NCI-H1092 treated with DMSO at 0.1 percent for 48 hours (cell line): ENCODE results near the gene MAD1L1.

Experiments used
- DNase-seq: peaks from one replicate; lab custom pipeline; 2025; lab: John Stamatoyannopoulos, UW

MAD1L1 gene

DNA sequence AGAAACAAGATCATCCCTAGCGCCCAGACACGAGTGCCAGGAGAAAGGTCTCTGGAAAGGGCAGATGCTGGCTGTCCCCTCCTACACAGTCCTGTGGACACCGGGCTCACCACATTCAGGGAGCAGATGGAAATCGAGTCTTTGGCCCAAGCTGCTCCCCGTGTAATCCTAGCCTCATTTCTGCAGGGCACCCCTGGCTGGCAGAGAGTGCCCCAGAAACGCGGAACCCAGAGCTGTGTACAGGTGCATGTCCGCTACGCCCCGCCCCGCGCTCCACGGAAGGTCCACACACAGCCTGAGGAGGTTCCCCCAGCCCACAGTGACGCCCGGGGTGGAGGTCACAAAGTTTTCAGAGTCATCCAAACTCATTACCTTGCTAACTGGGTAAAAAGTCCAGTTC, 202.8 kb downstream of the MAD1L1 start:
- no peak for DNase-seq

DNA sequence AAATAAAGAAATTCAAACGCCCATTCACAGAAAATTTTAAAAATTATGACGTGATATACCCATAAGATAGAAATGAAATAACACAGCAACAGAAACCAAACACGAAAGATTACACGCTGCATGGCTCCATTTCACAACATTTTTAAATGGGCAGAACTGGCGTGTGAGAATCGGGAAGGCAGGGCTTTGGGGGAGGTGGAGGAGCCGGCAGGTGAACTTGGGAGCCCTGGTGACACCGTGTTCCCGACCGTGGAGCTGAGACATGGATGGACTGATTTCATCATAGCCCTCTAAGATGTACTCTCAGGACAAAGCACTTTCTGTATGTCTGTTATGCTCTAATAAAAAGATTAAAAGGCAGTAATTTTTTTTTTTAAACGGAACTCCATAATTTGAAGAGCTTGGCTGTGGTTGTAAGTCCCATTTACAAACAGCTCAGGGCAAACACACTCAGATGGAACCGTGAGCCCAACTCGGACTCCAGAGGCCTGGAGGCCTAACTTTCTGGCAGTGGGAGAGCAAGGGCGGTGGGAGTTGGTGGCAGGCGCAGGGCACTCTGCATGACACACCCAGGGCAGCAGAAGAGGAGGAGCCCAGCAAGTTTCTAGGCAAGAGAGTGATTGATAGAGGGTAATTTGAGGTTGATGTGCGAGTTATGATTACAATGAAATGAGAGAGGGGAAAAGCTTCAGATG, 203.4 kb downstream of the MAD1L1 start:
- DNase-seq: no peak

DNA sequence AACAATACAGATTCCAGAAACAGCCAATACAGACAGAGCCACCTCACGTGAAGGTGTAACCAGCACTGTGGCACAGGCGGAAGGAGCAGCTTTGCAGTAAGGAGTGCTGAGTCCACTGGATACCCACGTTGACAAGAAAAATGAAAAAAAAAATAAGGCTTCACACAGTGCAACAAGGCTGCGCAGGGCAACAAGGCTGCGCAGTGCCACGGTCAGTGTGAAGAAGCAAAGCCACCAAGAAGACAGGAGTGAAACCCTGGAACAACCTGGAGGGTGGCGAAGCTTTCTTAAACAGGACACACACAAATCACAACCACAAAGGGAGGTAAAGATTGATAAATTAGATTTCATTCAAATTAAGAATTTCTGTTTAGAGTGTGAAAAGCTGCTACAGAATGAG, 204.0 kb downstream of the MAD1L1 start:
- DNase-seq: no peak

DNA sequence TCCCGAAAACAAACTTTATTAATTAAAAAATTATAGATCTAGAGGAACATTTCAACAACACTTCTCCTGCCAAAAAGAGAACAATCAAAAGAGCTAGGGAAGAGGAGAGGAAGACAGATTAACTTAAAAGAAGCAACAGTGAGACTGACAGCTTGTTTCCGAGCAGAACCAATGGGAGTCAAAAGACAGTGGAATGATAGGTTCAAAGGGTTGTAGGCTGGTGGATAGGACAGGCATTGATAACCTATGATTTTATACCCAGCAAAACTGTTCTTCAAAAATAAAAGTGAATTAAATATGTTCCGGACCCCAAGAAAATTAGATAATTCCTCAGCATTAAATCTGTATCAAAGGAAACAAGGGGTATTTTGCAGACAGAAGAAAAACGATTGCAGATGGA, 207.6 kb downstream of the MAD1L1 start:
- no peak for DNase-seq

- DNase-seq: no peak
These were observed 208.2 kb downstream of the MAD1L1 start for GRCh38 chr7:2024567-2024918.

GRCh38 chr7:2023877-2024566, 208.7 kb downstream of the MAD1L1 start:
- DNase-seq: no peak

DNA sequence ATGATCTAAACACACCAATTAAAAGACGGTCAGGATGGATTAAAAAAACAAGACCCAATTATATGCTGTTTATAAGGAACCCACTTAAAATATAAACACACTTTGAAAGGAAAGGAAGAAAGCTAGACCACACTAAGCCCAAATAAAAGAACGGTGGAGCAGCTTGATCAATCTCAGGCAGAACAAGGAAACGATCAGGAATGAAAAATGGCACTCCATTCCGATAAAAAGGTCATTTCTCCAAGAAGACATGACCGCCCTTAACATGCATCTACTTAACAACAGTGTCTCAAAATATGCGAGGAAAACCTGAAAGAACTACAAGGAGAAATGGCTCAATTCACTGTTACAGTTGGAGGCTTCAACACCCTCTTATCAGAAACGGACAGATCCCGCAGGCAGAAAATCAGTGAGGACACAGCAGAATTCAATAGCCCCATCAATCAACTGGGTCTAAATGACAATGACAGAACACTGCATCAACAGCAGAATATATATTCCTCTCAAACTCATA, 210.0 kb downstream of the MAD1L1 start:
- no peak for DNase-seq

DNA sequence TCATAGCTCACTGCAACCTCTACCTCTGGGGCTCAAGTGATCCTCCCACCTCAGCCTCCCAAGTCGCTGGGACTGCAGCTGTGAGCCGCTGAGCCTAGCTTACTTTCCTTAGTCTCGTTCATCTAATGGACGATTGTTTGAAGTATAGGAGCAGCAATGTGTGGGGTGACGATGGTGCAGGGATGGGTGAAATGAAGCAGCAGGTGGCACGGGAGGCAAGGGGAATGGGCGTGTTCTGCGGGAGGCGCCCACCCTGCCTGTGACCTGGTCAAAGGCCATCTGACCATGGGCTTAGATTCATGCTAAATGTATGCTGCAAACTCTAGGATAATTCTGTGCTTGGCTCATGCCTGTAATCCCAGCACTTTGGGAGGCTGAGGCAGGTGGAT, 210.7 kb downstream of the MAD1L1 start:
- DNase-seq: no peak

DNA sequence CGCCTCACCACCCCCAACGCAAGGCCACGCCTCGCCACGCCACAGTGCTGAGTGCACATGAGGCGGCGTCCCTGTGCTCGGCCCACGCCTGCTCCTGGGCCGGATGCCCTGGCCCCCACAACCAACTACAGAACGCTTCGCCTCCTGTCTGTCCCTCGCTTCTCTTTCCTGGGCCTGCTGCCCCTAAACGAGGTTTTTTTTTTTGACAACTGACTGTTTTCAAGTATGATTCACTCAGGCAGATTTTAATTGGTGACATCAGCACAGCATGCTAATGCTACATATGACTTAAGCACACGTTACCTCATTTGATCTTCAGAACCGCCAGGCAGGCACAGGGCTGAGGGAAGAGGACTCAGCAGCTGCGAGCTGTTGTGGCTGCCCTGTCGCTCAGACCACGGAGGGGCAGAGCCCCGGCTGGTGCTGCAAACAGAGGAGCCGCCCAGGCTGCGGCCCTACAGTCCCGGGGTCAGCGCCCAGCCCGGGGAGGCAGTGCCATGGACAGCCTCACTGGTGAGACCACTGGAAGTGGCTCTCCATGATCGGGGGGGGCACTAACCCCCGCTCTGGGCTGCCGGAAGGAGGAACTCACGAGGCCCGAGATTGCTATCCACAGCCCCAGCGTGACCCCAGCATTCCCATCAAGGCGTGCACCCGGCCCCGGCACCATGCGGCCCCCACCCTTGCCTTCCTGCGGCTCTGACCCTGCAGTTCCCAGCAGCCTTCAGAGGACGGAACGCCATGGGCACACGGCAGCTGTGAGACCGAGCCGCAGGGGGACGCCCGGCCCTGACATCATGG, 212.8 kb downstream of the MAD1L1 start:
- DNase-seq: no peak

DNA sequence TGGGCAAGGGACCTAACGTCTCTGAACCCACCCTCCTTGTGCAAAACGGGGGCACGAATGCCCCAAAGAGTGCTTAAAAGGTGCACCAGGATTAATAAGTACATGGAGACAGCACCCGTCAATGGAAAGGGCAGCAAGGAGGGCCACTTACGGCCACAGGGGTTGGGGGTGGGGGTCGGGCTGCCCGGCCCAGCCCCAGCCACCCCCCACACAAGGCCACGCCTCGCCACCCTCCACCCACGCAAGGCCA, 213.4 kb downstream of the MAD1L1 start:
- no peak for DNase-seq

DNA sequence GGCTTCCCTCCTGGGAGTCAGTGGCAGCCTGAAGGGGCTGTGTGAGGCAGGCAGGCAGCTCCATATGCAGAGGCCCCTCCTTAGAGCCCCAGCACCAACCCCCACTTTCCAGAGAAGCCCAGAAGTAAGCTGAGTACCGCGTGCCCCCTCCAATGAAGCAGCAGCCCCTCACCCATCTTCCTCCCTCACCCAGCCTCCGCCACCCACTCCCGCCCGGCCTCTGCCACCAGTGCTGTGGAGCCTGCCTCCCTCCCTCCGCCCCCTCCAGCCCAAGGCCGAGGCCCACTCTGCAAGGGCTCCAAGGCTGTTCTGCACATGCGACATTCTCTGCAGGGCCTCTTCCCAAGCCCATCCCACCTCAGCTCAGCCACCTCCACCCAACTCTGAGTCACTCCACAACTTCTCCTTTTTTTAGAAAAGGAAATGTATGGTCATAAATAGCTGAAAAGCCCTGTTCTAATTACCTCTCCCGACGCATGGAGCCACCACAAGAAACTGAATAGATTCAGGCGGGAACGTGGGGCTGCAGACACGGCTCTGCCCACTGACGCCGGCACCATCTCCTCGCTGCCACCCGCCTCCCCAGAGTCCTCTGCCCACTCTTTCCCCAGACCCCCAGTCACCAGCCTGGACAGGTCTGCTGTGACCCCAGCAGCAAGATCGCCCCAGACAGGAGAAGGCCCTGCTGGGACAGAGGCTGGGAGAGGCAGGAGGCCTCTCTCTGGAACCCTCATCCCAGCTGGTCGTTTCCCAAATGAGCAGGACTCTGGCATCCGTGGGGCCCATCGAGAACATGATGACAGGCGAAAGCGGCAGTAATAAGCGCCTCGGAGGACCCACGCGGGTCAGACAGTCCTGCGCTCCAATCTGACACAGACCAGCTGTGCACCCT, 213.9 kb downstream of the MAD1L1 start:
- DNase-seq: no peak

GRCh38 chr7:2017914-2018568, 214.7 kb downstream of the MAD1L1 start:
- DNase-seq: no peak

DNA sequence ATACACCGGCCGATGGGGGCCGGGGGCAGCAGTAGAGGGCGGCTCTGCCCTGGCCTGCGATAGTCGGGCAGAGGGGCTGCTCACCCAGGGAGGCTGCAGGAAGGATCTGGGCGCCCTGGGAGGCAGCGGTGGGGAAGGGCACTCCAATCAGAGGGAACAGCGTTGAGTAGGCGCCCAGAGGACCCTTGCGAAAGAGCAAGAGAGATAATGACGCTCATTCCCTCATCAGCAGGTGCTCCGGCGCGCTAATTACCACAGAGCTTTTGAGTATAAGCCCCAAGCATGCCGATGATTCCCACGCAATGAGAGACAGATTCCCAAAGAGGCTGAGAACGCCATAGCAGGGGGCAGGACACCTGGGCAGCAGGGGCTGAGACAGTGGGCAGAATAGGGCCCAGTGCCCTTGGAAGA, 215.3 kb downstream of the MAD1L1 start:
- no peak for DNase-seq

DNA sequence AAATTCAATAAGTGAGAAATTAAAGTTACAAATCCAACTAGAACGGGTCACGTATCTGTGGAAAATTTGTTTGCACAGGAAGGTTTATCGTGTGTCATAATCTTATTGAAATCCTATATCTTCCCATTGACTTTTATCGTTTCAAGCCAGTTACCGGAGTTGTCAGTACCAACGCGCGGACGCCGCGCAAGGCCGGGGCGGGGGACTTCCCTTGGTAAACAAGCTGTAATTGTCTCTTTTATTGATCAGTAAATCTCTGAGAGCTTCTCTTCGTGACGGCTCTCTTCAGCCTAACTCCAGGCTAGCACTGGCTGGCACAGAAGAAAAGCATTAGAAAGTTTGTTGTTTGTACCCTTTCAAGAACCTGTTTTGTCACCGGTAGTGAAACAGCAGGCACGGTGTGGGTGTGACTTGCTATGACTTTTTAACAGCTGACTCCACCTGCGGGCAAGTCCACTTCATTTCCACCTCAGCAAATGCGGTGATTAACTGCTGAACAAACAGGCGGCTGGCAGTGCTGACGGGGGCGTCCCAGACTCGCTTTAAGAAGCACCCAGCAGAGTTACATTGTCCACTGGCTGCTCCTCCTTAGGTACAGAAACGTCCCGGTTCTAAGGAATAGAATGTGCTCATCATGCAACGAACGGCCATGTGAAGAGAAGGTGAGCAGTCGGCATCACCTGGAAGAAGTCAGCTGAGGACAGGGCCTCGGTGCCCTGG, 215.8 kb downstream of the MAD1L1 start:
- no peak for DNase-seq

DNA sequence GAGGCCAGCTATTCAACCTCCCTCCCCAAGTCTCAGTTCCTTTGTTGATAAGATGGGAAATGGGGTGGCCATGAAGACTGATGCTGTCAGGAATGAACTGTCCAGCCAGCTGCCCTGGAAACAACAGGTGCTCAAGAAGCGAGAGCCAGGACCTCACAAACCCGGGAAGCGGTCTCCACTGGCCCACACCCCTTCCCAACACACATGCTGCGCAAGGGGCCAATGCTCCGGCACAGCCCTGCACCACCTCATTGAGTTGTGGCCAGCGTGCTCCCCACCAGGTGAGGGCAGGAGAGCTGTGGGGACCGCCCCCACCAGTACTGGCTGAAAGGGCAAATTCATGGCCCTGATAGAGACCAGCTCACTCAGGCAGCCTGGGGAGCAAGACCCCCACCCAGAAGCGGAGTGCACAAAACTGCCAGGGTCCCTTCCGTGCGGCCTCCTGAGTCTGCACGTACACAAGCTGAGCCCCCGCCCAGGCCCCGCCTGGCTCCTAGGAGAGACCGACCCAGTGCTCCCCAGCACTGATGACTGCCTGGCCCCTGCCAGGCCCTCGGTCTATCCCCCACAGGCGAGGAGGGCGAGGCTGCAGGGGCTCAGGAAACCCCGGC, 216.6 kb downstream of the MAD1L1 start:
- DNase-seq: no peak

DNA sequence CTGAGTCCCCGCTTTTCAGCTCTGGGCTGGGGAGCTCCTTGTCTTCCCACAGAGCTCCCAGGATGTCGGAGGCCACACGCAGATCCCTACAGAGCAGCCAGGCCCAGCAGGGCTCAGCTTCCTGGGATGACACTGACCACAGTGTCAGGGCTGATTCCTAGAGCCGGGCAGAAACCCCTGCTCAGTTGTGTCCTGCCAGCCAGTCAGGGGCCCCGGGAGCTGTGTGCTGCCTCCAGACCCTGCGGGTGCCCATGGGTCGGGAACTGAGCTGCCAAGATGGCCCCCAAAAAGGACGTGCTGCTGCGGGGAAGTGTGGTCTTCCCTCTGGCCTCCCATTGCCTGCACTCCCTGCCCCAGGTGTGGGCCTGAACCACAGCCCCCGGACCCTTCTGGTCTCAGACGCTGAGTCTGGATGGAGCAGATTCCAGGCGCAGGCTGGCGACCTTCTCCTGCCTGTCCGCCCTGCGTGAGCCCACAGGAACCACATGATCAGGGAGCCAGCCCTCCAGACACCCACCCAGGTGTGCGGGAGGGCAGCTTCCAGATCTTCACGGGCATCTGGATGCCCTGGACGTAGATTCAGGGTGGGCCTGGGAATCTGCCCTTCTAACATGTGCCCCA, 217.4 kb downstream of the MAD1L1 start:
- no peak for DNase-seq

DNA sequence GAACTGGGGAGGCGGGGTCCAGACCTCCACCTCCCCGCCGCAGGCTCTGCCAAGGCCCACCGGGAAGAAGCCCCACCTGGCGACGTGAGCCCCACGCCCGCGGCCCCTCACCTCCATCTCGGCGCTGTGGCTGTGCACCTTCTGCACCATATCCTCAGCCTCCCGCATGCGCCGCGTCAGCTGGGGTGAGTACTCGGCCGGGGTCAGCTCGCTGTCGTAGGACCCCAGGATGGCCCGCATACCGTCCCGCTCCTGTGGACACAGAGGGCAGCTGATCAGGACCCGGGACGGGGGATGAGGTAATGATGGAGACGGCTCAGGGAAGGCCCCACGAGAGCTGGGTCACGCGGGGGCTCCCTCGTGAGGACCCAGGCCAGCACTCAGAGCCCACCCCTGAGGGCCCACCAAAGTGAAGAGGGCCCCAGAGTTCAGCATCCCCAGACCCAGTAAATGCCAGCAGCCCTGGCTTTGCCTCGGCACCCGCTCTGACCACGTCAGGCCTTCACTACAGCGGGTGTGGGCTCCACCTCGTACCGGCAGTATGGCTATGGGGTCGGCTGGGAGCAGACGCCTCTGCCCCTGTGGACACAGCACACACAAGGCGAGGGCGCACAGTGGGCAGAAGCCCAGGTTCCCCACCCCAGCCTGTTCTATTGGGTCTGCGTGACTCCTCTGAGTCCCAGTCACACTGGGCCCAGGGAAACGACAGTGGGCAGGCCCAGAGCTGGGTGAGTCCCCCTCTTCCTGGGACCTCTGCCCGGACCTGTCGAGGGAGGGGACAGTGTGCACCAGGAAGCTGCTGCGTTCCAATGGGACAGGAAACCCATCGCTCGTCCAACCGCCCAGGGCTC, 218.1 kb downstream of the MAD1L1 start:
- no peak for DNase-seq

GRCh38 chr7:2013381-2014311, 219.1 kb downstream of the MAD1L1 start:
- DNase-seq: no peak
